Measurements from ENCODE around the gene SDSL. TPM values are rescaled to one million over a fixed set of nuclear protein-coding genes. Genes with fewer than 3 reads are reported as not detected.

Gene SDSL
- total RNA-seq, 2 experiments from 2014 or later, result not detected

GRCh38 chr12:113398346-113399290, 23.6 kb upstream of the SDSL start:
- no peak overlapping the region for H3K4me2 ChIP-seq (ENCODE audit: low read length)
- H3K4me1 ChIP-seq (ENCODE audit: insufficient read depth, low read length, poor library complexity, severe bottlenecking), result peaks cover 5% of the 10 kb centered on the region
- H3K9me3 ChIP-seq (ENCODE audit: low read length), result no peaks in the 10 kb centered on the region
- no peaks in the 10 kb centered on the region for H3K9me2 ChIP-seq (ENCODE audit: insufficient read depth, low read length)
- no peak for TF ChIP-seq EZH2phosphoT487 (IDR thresholded peaks at IDR 0.05; ENCODE audit: borderline replicate concordance, low read depth, low read length)
- TF ChIP-seq CTCF (conservative IDR thresholded peaks at IDR 0.05; ENCODE audit: low read length), result no peak
- no TSS peak for BruUV-seq (replicated peaks)
- no peaks in the 10 kb centered on the region for H3K79me2 ChIP-seq (ENCODE audit: insufficient read depth, low read depth, low read length)
- H2AFZ ChIP-seq (ENCODE audit: low read length), result no peak overlapping the region
- POLR2A ChIA-PET, result interaction anchor here (0.7 kb wide), 1 partner anchor 147 kb away, joined by 4 read pairs; no protein-coding TSS in a partner anchor
- no peak overlapping the region for H3K27ac ChIP-seq (ENCODE audit: low read depth, low read length, poor library complexity, severe bottlenecking)
- CTCF ChIA-PET (ENCODE audit: unreplicated experiment), result no interaction called here
- H3K36me3 ChIP-seq (ENCODE audit: insufficient read depth, low read length), result no peaks in the 10 kb centered on the region
- H3K4me3 ChIP-seq (ENCODE audit: low read depth, low read length, poor library complexity, severe bottlenecking), result no peak overlapping the region
- intact Hi-C loops (cut with micrococcal nuclease; ENCODE audit: unreplicated experiment), result no loop called here
- no peak for DNase-seq (ENCODE audit: low spot score)
- no peaks in the 10 kb centered on the region for H4K20me1 ChIP-seq (ENCODE audit: insufficient read depth, low read length)

- Histone ChIP-seq H3K36me3 (ENCODE audit: insufficient read depth, low read length) (no peaks in the 10 kb centered on the region), H2AFZ (ENCODE audit: low read length) (no peak overlapping the region), H3K9me2 (ENCODE audit: insufficient read depth, low read length) (no peaks in the 10 kb centered on the region), H3K27ac (ENCODE audit: low read depth, low read length, poor library complexity, severe bottlenecking) (no peak overlapping the region), H3K9me3 (ENCODE audit: low read length) (no peaks in the 10 kb centered on the region), H3K4me2 (ENCODE audit: low read length) (no peak overlapping the region), H4K20me1 (ENCODE audit: insufficient read depth, low read length) (no peaks in the 10 kb centered on the region), H3K4me1 (ENCODE audit: insufficient read depth, low read length, poor library complexity, severe bottlenecking) (peaks cover 5% of the 10 kb centered on the region), H3K79me2 (ENCODE audit: insufficient read depth, low read depth, low read length) (no peaks in the 10 kb centered on the region), H3K4me3 (ENCODE audit: low read depth, low read length, poor library complexity, severe bottlenecking) (no peak overlapping the region)
- ChIA-PET POLR2A (no interaction called here), CTCF (ENCODE audit: unreplicated experiment) (no interaction called here)
- TF ChIP-seq EZH2phosphoT487 (IDR thresholded peaks at IDR 0.05; ENCODE audit: borderline replicate concordance, low read depth, low read length) (no peak), CTCF (conservative IDR thresholded peaks at IDR 0.05; ENCODE audit: low read length) (no peak)
- intact Hi-C loops (cut with micrococcal nuclease; ENCODE audit: unreplicated experiment), result no loop called here
- no TSS peak for BruUV-seq (replicated peaks)
- no peak for DNase-seq (ENCODE audit: low spot score)
Measured at GRCh38 chr12:113399490-113399889, 22.7 kb upstream of the SDSL start.

GRCh38 chr12:113400362-113400761, 21.8 kb upstream of the SDSL start:
- CTCF ChIA-PET (ENCODE audit: unreplicated experiment), result no interaction called here
- H3K9me2 ChIP-seq (ENCODE audit: insufficient read depth, low read length), result no peaks in the 10 kb centered on the region
- POLR2A ChIA-PET, result no interaction called here
- intact Hi-C loops (cut with micrococcal nuclease; ENCODE audit: unreplicated experiment), result no loop called here
- no peak overlapping the region for H3K27ac ChIP-seq (ENCODE audit: low read depth, low read length, poor library complexity, severe bottlenecking)
- no peaks in the 10 kb centered on the region for H3K9me3 ChIP-seq (ENCODE audit: low read length)
- H3K4me2 ChIP-seq (ENCODE audit: low read length), result no peak overlapping the region
- no TSS peak for BruUV-seq (replicated peaks)
- H3K79me2 ChIP-seq (ENCODE audit: insufficient read depth, low read depth, low read length), result no peaks in the 10 kb centered on the region
- DNase-seq (ENCODE audit: low spot score), result no peak
- H3K36me3 ChIP-seq (ENCODE audit: insufficient read depth, low read length), result no peaks in the 10 kb centered on the region
- no peak for TF ChIP-seq CTCF (conservative IDR thresholded peaks at IDR 0.05; ENCODE audit: low read length)
- TF ChIP-seq EZH2phosphoT487 (IDR thresholded peaks at IDR 0.05; ENCODE audit: borderline replicate concordance, low read depth, low read length), result no peak
- H3K4me1 ChIP-seq (ENCODE audit: insufficient read depth, low read length, poor library complexity, severe bottlenecking), result peaks cover 5% of the 10 kb centered on the region
- H4K20me1 ChIP-seq (ENCODE audit: insufficient read depth, low read length), result no peaks in the 10 kb centered on the region
- no peak overlapping the region for H3K4me3 ChIP-seq (ENCODE audit: low read depth, low read length, poor library complexity, severe bottlenecking)
- no peak overlapping the region for H2AFZ ChIP-seq (ENCODE audit: low read length)
